Astrocyte (in vitro differentiated cells and primary cell): ENCODE measurements around the gene TP73. TPM values are rescaled to one million over a fixed set of nuclear protein-coding genes. Genes with fewer than 3 reads are reported as not detected.

Experiments
- DNase-seq: peaks from one replicate; pipeline ENCODE4 v3.0.0-alpha.2; 2010; ENCODE audit warnings: low read depth
- FAIRE-seq: peaks from 2 replicates; lab custom pipeline; 2011; peaks lifted over from hg19 to GRCh38; lab: Jason Lieb, UNC
- H2AFZ ChIP-seq: 2 replicates; pipeline ENCODE4 v1.6.0; 2012; ENCODE audit warnings: low read depth, low read length, inconsistent platforms
- H3K27ac ChIP-seq: 2 replicates; pipeline ENCODE4 v1.5.1; 2011; ENCODE audit warnings: low read depth, low read length, inconsistent platforms
- H3K27me3 ChIP-seq: 2 replicates; pipeline ENCODE4 v1.6.0; 2011; ENCODE audit warnings: low read length, inconsistent platforms; ENCODE audit not compliant: insufficient read depth
- H3K36me3 ChIP-seq: 2 replicates; pipeline ENCODE4 v1.5.1; 2011; ENCODE audit warnings: low read length, inconsistent platforms; ENCODE audit not compliant: insufficient read depth
- H3K4me1 ChIP-seq: 2 replicates; pipeline ENCODE4 v1.5.1; 2011; ENCODE audit warnings: low read length, inconsistent platforms; ENCODE audit not compliant: insufficient read depth
- H3K4me2 ChIP-seq: 2 replicates; pipeline ENCODE4 v1.6.0; 2012; ENCODE audit warnings: low read length, inconsistent platforms
- H3K4me3 ChIP-seq: 2 replicates; pipeline ENCODE4 v1.5.1; 2011; ENCODE audit warnings: low read depth, mild to moderate bottlenecking, low read length, inconsistent platforms; ENCODE audit not compliant: insufficient read depth
- H3K79me2 ChIP-seq: 2 replicates; pipeline ENCODE4 v1.6.0; 2012; ENCODE audit warnings: mild to moderate bottlenecking, low read length, inconsistent platforms; ENCODE audit not compliant: insufficient read depth
- H3K9ac ChIP-seq: 2 replicates; pipeline ENCODE4 v1.6.0; 2012; ENCODE audit warnings: mild to moderate bottlenecking, low read length, inconsistent platforms
- H3K9me3 ChIP-seq: 2 replicates; pipeline ENCODE4 v1.5.1; 2012; ENCODE audit warnings: low read depth, mild to moderate bottlenecking, low read length, inconsistent platforms; ENCODE audit not compliant: insufficient read depth
- H4K20me1 ChIP-seq: 2 replicates; pipeline ENCODE4 v1.6.0; 2012; ENCODE audit warnings: low read length, inconsistent platforms; ENCODE audit not compliant: insufficient read depth
- H3K27ac Mint-ChIP-seq: one replicate; pipeline ENCODE4 v1.8.0; 2021; ENCODE audit warnings: mild to moderate bottlenecking, mixed read lengths; ENCODE audit not compliant: unreplicated experiment
- H3K27me3 Mint-ChIP-seq: one replicate; pipeline ENCODE4 v1.8.0; 2021; ENCODE audit warnings: low read depth, mixed read lengths; ENCODE audit not compliant: unreplicated experiment
- H3K36me3 Mint-ChIP-seq: one replicate; pipeline ENCODE4 v1.8.0; 2021; ENCODE audit warnings: low read depth, mixed read lengths; ENCODE audit not compliant: unreplicated experiment
- H3K4me1 Mint-ChIP-seq: one replicate; pipeline ENCODE4 v1.8.0; 2021; ENCODE audit warnings: low read depth, mixed read lengths; ENCODE audit not compliant: unreplicated experiment
- H3K4me3 Mint-ChIP-seq: one replicate; pipeline ENCODE4 v1.8.0; 2021; ENCODE audit warnings: mild to moderate bottlenecking, moderate library complexity, mixed read lengths; ENCODE audit not compliant: unreplicated experiment
- H3K9me3 Mint-ChIP-seq: one replicate; pipeline ENCODE4 v1.8.0; 2021; ENCODE audit warnings: mild to moderate bottlenecking, mixed read lengths; ENCODE audit not compliant: unreplicated experiment
- EZH2 ChIP-seq: IDR thresholded peaks from 2 replicates; pipeline ENCODE4 v1.6.1; 2012; ENCODE audit warnings: mild to moderate bottlenecking, low read length, inconsistent platforms; ENCODE audit not compliant: insufficient read depth
- total RNA-seq: library from RNA; stranded (reverse); gene quantifications from 2 replicates; pipeline ENCODE4 v1.2.1, GENCODE V29; 2021
- TF ChIP-seq, protein P1 (sequence below): IDR thresholded peaks from 2 replicates; pipeline ENCODE4 v1.5.1; 2011; ENCODE audit warnings: low read depth, mild to moderate bottlenecking, inconsistent platforms, low read length, moderate library complexity; ENCODE audit not compliant: insufficient read depth

TP73 gene
- total RNA-seq, 1 donor from 2014 or later = 0.18 TPM

DNA sequence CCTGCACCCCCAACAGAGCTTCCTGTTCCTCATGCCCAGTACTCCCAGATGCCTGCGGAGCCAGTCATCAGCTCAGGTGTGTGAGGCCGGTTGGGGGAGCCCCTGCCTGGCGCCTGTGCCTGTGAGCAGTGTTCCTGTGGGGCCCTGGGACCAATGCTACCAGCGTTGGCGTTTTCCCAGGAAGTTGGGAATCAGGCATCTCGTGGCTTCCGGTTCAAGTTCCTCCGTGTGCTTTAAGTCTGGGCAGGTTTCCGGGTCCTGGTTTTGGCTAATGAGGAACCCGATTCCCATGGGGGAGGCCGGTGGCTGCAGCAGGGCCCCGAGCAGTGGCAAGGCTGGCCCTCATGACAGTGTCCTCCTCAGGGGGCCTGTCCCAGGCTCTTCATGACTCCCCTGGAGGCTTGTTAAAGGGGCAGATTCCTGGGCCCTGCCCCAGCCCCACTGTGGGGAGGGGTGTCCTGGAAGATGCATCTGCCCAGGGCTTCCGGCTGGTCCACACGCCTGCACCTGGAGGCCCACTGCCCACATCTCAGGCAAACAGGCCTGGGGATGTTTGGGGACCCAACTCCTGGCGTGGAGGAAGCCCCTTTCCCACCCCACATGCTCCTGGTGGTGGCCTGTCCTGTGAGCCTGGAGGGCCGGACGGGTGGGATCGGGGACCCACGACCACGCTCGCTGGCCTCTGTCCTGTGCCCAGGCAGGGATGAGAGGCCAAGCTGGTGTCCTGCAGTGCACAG lies 26.2 kb downstream of the TP73 start:
- H3K27ac Mint-ChIP-seq = no peak overlapping the region
- no peak overlapping the region for H3K27ac ChIP-seq
- H3K4me1 Mint-ChIP-seq = peaks cover 4% of the 10 kb centered on the region
- H3K27me3 ChIP-seq = peaks cover 5% of the 10 kb centered on the region
- no peaks in the 10 kb centered on the region for H3K36me3 Mint-ChIP-seq
- no peaks in the 10 kb centered on the region for H4K20me1 ChIP-seq
- H3K36me3 ChIP-seq = no peaks in the 10 kb centered on the region
- H3K9ac ChIP-seq = no peak overlapping the region
- no peaks in the 10 kb centered on the region for H3K4me1 ChIP-seq
- H3K4me3 ChIP-seq = no peak overlapping the region
- no peak for FAIRE-seq
- H3K4me3 Mint-ChIP-seq = no peak overlapping the region
- no peak for DNase-seq
- H3K79me2 ChIP-seq = no peaks in the 10 kb centered on the region
- H3K9me3 ChIP-seq = no peaks in the 10 kb centered on the region
- H3K27me3 Mint-ChIP-seq = peaks cover 24% of the 10 kb centered on the region
- no peak overlapping the region for H3K4me2 ChIP-seq
- H2AFZ ChIP-seq = no peak overlapping the region
- TF ChIP-seq, protein P1, sequence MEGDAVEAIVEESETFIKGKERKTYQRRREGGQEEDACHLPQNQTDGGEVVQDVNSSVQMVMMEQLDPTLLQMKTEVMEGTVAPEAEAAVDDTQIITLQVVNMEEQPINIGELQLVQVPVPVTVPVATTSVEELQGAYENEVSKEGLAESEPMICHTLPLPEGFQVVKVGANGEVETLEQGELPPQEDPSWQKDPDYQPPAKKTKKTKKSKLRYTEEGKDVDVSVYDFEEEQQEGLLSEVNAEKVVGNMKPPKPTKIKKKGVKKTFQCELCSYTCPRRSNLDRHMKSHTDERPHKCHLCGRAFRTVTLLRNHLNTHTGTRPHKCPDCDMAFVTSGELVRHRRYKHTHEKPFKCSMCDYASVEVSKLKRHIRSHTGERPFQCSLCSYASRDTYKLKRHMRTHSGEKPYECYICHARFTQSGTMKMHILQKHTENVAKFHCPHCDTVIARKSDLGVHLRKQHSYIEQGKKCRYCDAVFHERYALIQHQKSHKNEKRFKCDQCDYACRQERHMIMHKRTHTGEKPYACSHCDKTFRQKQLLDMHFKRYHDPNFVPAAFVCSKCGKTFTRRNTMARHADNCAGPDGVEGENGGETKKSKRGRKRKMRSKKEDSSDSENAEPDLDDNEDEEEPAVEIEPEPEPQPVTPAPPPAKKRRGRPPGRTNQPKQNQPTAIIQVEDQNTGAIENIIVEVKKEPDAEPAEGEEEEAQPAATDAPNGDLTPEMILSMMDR = no peak
- TF ChIP-seq EZH2 = no peak
- peaks cover 3% of the 10 kb centered on the region for H3K9me3 Mint-ChIP-seq

DNA sequence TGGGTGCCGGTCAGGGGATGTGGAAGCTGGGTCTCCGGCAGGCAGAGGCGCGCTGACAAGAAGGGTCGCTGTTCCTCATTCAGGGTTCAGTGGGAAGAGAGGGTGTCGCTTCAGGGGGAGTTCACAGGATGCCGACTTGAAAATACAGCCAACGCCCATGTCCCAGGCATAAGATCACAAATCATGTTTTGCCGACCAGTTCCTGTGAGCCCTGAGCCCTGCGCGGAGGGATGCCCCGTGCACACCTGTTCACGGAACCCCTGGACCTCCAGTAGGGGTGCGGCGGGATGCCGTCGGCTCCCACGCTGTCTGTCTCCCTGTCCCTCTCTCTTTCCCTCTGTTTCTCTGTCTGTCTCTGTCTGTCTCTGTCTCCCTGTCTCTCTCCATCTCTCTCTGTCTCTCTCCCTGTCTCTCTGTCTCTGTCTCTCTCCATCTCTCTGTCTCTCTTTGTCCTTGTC lies 26.8 kb downstream of the TP73 start:
- H3K4me2 ChIP-seq = no peak overlapping the region
- Mint-ChIP-seq H3K4me3 (no peak overlapping the region), H3K27me3 (peaks cover 23% of the 10 kb centered on the region), H3K4me1 (no peaks in the 10 kb centered on the region), H3K36me3 (no peaks in the 10 kb centered on the region), H3K27ac (no peak overlapping the region), H3K9me3 (peaks cover 3% of the 10 kb centered on the region)
- no peaks in the 10 kb centered on the region for H4K20me1 ChIP-seq
- no peaks in the 10 kb centered on the region for H3K79me2 ChIP-seq
- no peaks in the 10 kb centered on the region for H3K9me3 ChIP-seq
- no peak overlapping the region for H2AFZ ChIP-seq
- peaks cover 6% of the 10 kb centered on the region for H3K27me3 ChIP-seq
- DNase-seq = no peak
- H3K4me1 ChIP-seq = no peaks in the 10 kb centered on the region
- no peak overlapping the region for H3K9ac ChIP-seq
- H3K36me3 ChIP-seq = no peaks in the 10 kb centered on the region
- H3K27ac ChIP-seq = no peak overlapping the region
- no peak for FAIRE-seq
- no peak overlapping the region for H3K4me3 ChIP-seq
- TF ChIP-seq EZH2 = no peak
- TF ChIP-seq, protein P1 = no peak
